NCI-H128 (cell line): ENCODE results near the gene CALCOCO1.

Source experiments
- DNase-seq: peaks from one replicate; lab custom pipeline; 2025; ENCODE audit not compliant: unreplicated experiment; lab: John Stamatoyannopoulos, UW

The CALCOCO1 gene

GRCh38 chr12:53667080-53667479 lies 60.2 kb downstream of the CALCOCO1 start:
- DNase-seq: no peak

GRCh38 chr12:53664936-53665335 lies 62.3 kb downstream of the CALCOCO1 start:
- no peak for DNase-seq

- DNase-seq: no peak
Observed at GRCh38 chr12:53664191-53664590, 63.1 kb downstream of the CALCOCO1 start.

GRCh38 chr12:53660041-53660440 lies 67.2 kb downstream of the CALCOCO1 start:
- no peak for DNase-seq

- no peak for DNase-seq
Observed at GRCh38 chr12:53659571-53659981, 67.7 kb downstream of the CALCOCO1 start.

DNA sequence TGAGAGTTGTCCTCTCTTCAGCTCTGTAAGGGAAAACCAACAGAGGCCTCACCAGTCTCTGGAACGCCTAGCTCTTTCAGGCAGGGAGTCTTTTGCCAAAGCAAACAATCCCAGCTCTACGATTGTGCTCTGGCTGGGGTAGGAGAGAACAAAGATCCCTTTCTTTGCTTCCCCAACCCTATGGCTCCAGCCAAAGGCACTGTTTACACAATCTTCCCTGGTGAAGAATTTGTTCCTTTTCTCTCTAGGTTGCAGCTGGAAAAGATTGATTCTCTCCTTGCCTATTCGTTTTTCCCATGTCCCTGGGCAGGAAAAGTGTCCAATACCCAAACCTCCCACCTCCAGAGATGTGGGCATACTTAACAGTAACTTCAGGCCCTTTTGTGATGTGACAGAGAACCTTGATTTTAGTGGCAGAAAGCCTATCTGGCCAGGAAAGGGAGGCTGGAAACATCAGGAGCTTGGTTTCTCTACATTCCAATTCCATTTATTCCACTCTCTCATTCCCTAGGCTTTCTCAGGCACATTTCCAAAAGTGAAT lies 68.2 kb downstream of the CALCOCO1 start:
- DNase-seq: no peak
